HG03520 (cell line): ENCODE measurements around the gene ZBTB25.
"Not testable (repeated sequence)": the region's sequence is repeated elsewhere in the genome, so short reads cannot be mapped to it uniquely, and the experiment has no call there.

Experiments used
- ATAC-seq: cut with Tn5 transposase; IDR thresholded peaks from one replicate; pipeline ENCODE4 v1.9.1; 2021; ENCODE audit warnings: mild to moderate bottlenecking, moderate library complexity; ENCODE audit not compliant: unreplicated experiment

Gene ZBTB25

GRCh38 chr14:64517667-64518066, 14.0 kb upstream of the ZBTB25 start:
- not testable (repeated sequence) for ATAC-seq

- no peak for ATAC-seq
Observed at GRCh38 chr14:64516969-64517368, 13.3 kb upstream of the ZBTB25 start.

GRCh38 chr14:64515053-64515452, 11.4 kb upstream of the ZBTB25 start:
- ATAC-seq: no peak

GRCh38 chr14:64513271-64513670, 9.6 kb upstream of the ZBTB25 start:
- no peak for ATAC-seq

- no peak for ATAC-seq
Observed at GRCh38 chr14:64510825-64511671, 7.4 kb upstream of the ZBTB25 start.

GRCh38 chr14:64509036-64509435, 5.4 kb upstream of the ZBTB25 start:
- no peak for ATAC-seq

- no peak for ATAC-seq
Observed at GRCh38 chr14:64508215-64508776, 4.7 kb upstream of the ZBTB25 start.

- ATAC-seq: no peak
Observed at GRCh38 chr14:64507376-64508156, 3.9 kb upstream of the ZBTB25 start.

- ATAC-seq: no peak
Observed at GRCh38 chr14:64506721-64507120, 3.1 kb upstream of the ZBTB25 start.

- no peak for ATAC-seq
Observed at GRCh38 chr14:64504897-64505794, 1.5 kb upstream of the ZBTB25 start.

GRCh38 chr14:64504310-64504896, 765 bp upstream of the ZBTB25 start, which contains the start of gene ZBTB1:
Gene ZBTB1 (plus strand): TSS chr14:64504770. CDS start chr14:64521505, 16,735 bp downstream.
- ATAC-seq: peak; percentile 23

- no peak for ATAC-seq
Observed at GRCh38 chr14:64502887-64503433, 678 bp downstream of the ZBTB25 start.

GRCh38 chr14:64502456-64502855, 1.2 kb downstream of the ZBTB25 start:
- no peak for ATAC-seq

GRCh38 chr14:64501411-64502171, 2.0 kb downstream of the ZBTB25 start:
- ATAC-seq: no peak

GRCh38 chr14:64500088-64500487, 3.5 kb downstream of the ZBTB25 start:
- no peak for ATAC-seq

- no peak for ATAC-seq
Observed at GRCh38 chr14:64496764-64497163, 6.9 kb downstream of the ZBTB25 start.

GRCh38 chr14:64495252-64495651, 8.4 kb downstream of the ZBTB25 start:
- ATAC-seq: no peak

GRCh38 chr14:64493455-64493854, 10.2 kb downstream of the ZBTB25 start:
- no peak for ATAC-seq

GRCh38 chr14:64491637-64492036, 12.0 kb downstream of the ZBTB25 start:
- ATAC-seq: no peak
